NB4 (cell line): ENCODE measurements around the gene DAAM2.

Experiments
- CTCF ChIP-seq: IDR thresholded peaks from one replicate; pipeline ENCODE4 v1.5.1; 2012; ENCODE audit warnings: low read depth, low read length
- MAX ChIP-seq: IDR thresholded peaks from 2 replicates; pipeline ENCODE4 v1.6.1; 2011; ENCODE audit warnings: low read depth, low read length
- POLR2A ChIP-seq: IDR thresholded peaks from 2 replicates; pipeline ENCODE4 v1.6.1; 2011; ENCODE audit warnings: mild to moderate bottlenecking; ENCODE audit not compliant: insufficient read length; ENCODE audit errors: extremely low read depth

GRCh38 chr6:39927159-39927558 lies 135.0 kb downstream of the DAAM2 start:
- TF ChIP-seq CTCF (no peak), POLR2A (no peak), MAX (no peak)
